Right forelimb (tissue), 1 donor: ENCODE measurements around the gene KCNMA1.

Experiments used
- DNase-seq: peaks from one replicate; pipeline ENCODE4 v3.0.0-alpha.2; 2018

Gene KCNMA1

GRCh38 chr10:77226853-77227565 lies 410.6 kb downstream of the KCNMA1 start:
- no peak for DNase-seq

GRCh38 chr10:77226452-77226851 lies 411.2 kb downstream of the KCNMA1 start:
- DNase-seq, result no peak

- no peak for DNase-seq
Observed at GRCh38 chr10:77226020-77226419, 411.6 kb downstream of the KCNMA1 start.

GRCh38 chr10:77223526-77224460 lies 413.8 kb downstream of the KCNMA1 start:
- no peak for DNase-seq

GRCh38 chr10:77220150-77220549 lies 417.5 kb downstream of the KCNMA1 start:
- no peak for DNase-seq

GRCh38 chr10:77219046-77219445 lies 418.6 kb downstream of the KCNMA1 start:
- DNase-seq, result no peak

- no peak for DNase-seq
Observed at GRCh38 chr10:77214799-77215198, 422.8 kb downstream of the KCNMA1 start.

- no peak for DNase-seq
Observed at GRCh38 chr10:77212632-77213031, 425.0 kb downstream of the KCNMA1 start.

- DNase-seq, result no peak
Observed at GRCh38 chr10:77210645-77211044, 427.0 kb downstream of the KCNMA1 start.

- DNase-seq, result no peak
Observed at GRCh38 chr10:77208684-77209256, 428.8 kb downstream of the KCNMA1 start.

GRCh38 chr10:77207828-77208185 lies 429.8 kb downstream of the KCNMA1 start:
- DNase-seq, result no peak

GRCh38 chr10:77207182-77207827 lies 430.3 kb downstream of the KCNMA1 start:
- no peak for DNase-seq

GRCh38 chr10:77205135-77205534 lies 432.5 kb downstream of the KCNMA1 start:
- DNase-seq, result no peak

- no peak for DNase-seq
Observed at GRCh38 chr10:77204171-77204570, 433.4 kb downstream of the KCNMA1 start.

- no peak for DNase-seq
Observed at GRCh38 chr10:77202857-77203256, 434.8 kb downstream of the KCNMA1 start.

- DNase-seq, result no peak
Observed at GRCh38 chr10:77201135-77202106, 436.2 kb downstream of the KCNMA1 start.

GRCh38 chr10:77197544-77197943 lies 440.1 kb downstream of the KCNMA1 start:
- DNase-seq, result no peak

- DNase-seq, result no peak
Observed at GRCh38 chr10:77196614-77197013, 441.0 kb downstream of the KCNMA1 start.

GRCh38 chr10:77195101-77195500 lies 442.5 kb downstream of the KCNMA1 start:
- DNase-seq, result no peak

GRCh38 chr10:77193001-77193400 lies 444.6 kb downstream of the KCNMA1 start:
- DNase-seq, result no peak

- DNase-seq, result no peak
Observed at GRCh38 chr10:77192402-77192801, 445.2 kb downstream of the KCNMA1 start.
